WTC11 (cell line): ENCODE measurements around the gene VPS39.

ENCODE experiments used
- E2F4 ChIP-seq: sonication (generic); formaldehyde crosslinking; IDR thresholded peaks from 2 replicates; pipeline ENCODE4 v1.8.1; 2022; ENCODE audit warnings: low read depth, mild to moderate bottlenecking, moderate library complexity, missing genetic modification reagents, borderline replicate concordance
- SP1 ChIP-seq: sonication (generic); formaldehyde crosslinking; conservative IDR thresholded peaks from 2 replicates; pipeline ENCODE4 v1.8.1; 2022; ENCODE audit warnings: missing genetic modification reagents
- ZBTB21 ChIP-seq: sonication (generic); formaldehyde crosslinking; IDR thresholded peaks from 2 replicates; pipeline ENCODE4 v1.8.1; 2023; ENCODE audit warnings: mild to moderate bottlenecking, missing genetic modification reagents, borderline replicate concordance
- ZNF232 ChIP-seq: sonication (generic); formaldehyde crosslinking; IDR thresholded peaks from 2 replicates; pipeline ENCODE4 v1.8.0; 2022; ENCODE audit warnings: mild to moderate bottlenecking, missing genetic modification reagents

GRCh38 chr15:42133886-42134502 lies 74.1 kb downstream of the VPS39 start:
- TF ChIP-seq ZBTB21 (CRISPR knock-in tag) (no peak), E2F4 (CRISPR knock-in tag) (no peak), SP1 (CRISPR knock-in tag) (0 out of 2 replicates have a peak, but pooled peaks have one; percentile 25), ZNF232 (CRISPR knock-in tag) (no peak)
